Epithelial cell of esophagus (primary cell): ENCODE measurements around the gene MGRN1.

Experiments
- DNase-seq: peaks from one replicate; pipeline ENCODE4 v3.0.0; 2010; ENCODE audit warnings: low read depth
- H3K4me3 ChIP-seq: 2 replicates; pipeline ENCODE4 v1.5.1; 2011; ENCODE audit warnings: mild to moderate bottlenecking, low read length, control low read depth
- TF ChIP-seq, protein P1 (sequence below): IDR thresholded peaks from 2 replicates; pipeline ENCODE4 v1.5.1; 2011; ENCODE audit warnings: low read depth, mild to moderate bottlenecking, low read length, control low read depth, inconsistent platforms; ENCODE audit not compliant: insufficient read depth; ENCODE audit errors: missing control alignments

Gene MGRN1

DNA sequence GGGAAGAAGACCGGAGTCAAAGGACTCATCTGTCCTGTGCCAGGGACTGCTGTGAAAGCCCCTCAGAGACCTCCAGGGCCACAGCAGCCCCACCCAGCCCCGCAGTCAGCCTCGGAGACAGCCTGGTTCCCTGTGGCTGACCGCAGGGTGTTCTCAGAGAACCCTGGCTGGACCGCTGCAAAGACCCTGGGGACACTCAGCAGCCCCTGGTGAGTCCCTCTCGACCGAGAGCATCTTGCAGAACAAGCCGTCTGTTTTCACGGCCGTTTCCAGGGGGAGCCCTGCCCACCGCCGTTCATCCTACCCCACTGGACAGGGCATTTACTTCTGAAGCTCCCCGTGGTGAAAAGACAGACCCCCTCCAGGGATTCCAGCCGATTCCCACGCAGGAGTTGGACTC lies 20.2 kb upstream of the MGRN1 start:
- DNase-seq, result no peak
- no peak overlapping the region for H3K4me3 ChIP-seq
- TF ChIP-seq, protein P1, sequence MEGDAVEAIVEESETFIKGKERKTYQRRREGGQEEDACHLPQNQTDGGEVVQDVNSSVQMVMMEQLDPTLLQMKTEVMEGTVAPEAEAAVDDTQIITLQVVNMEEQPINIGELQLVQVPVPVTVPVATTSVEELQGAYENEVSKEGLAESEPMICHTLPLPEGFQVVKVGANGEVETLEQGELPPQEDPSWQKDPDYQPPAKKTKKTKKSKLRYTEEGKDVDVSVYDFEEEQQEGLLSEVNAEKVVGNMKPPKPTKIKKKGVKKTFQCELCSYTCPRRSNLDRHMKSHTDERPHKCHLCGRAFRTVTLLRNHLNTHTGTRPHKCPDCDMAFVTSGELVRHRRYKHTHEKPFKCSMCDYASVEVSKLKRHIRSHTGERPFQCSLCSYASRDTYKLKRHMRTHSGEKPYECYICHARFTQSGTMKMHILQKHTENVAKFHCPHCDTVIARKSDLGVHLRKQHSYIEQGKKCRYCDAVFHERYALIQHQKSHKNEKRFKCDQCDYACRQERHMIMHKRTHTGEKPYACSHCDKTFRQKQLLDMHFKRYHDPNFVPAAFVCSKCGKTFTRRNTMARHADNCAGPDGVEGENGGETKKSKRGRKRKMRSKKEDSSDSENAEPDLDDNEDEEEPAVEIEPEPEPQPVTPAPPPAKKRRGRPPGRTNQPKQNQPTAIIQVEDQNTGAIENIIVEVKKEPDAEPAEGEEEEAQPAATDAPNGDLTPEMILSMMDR, result no peak

GRCh38 chr16:4606354-4606753 lies 18.3 kb upstream of the MGRN1 start:
- peak; percentile 31 for DNase-seq

GRCh38 chr16:4607841-4608703 lies 16.6 kb upstream of the MGRN1 start:
- H3K4me3 ChIP-seq, result no peak overlapping the region
- TF ChIP-seq, protein P1, result no peak
- DNase-seq, result no peak

More at GRCh38 chr16:4606354-4606753, 18.3 kb upstream of the MGRN1 start:
- H3K4me3 ChIP-seq, result no peak overlapping the region
- TF ChIP-seq, protein P1, result no peak

DNA sequence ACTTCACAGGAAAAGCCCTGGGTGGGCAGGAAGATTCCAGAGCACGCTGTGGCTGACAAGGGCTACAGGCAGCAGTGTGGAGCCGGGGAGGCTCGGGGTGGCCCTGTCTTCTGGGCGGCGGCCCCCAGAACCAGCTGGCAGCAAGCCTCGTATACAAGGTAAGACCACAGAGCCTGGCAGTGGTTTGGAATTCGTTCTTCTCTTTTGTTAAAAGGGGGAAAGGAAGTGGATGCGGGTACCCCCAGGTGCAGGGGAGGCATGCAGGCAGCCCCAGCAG lies 16.0 kb upstream of the MGRN1 start:
- no peak overlapping the region for H3K4me3 ChIP-seq
- TF ChIP-seq, protein P1, result no peak
- DNase-seq, result no peak

- no peak for DNase-seq
- TF ChIP-seq, protein P1, result no peak
- H3K4me3 ChIP-seq, result no peak overlapping the region
Measured at GRCh38 chr16:4609200-4610010, 15.2 kb upstream of the MGRN1 start.

DNA sequence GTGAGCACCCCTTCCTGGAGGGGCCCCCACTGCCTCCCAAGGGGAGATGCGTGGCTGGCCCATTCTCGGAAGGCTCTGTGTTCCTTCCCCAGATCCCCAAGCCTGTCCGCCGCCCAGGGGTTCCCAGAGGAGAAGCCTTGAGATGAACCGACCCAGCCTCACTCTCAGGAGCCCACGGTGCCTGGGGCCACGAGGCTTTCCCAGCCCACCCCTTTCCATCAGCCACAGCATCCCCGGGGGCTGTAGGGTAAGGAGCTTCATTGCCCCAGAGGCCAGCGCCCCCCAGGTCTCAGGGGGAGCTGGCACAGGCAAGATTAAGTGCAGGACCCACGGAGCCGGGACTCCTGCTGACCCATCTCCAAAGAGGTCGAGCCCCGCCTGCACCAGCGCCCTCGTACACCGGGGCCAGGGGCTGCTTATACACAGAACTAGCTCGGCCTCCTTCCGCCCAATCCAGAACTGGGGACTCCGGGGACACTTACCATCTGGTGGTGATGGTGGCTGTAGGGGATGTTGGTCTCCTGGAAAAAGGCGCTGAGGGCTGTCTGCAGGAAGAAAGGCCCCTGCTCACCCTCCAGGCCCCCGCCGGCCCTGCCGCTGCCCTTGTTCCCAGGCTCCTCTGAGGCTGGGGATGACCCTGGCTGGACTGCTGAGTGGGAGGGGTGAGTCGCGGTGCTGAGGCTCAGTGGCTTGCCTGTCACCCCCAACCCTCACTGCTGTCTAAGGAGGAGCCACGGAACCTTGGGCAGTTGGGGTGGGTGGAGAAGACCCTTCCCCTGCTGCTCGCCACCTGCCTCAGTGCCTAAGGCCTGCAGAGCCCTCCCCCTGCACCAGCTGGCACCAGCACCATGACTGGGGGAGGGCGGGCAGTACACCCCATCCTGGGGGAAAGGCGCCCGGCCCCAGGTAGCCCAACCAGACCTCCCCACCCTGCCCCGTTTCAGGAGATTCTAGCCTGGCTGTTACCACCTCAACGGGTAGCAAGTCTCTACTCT lies 14.3 kb upstream of the MGRN1 start:
- no peak for DNase-seq
- TF ChIP-seq, protein P1, result no peak
- no peak overlapping the region for H3K4me3 ChIP-seq
